ENCODE measurements around the gene KIF25. TPM values are rescaled to one million over a fixed set of nuclear protein-coding genes. Genes with fewer than 3 reads are reported as not detected.

Gene KIF25
- polyA plus RNA-seq, 1 donor = 0.99 TPM

DNA sequence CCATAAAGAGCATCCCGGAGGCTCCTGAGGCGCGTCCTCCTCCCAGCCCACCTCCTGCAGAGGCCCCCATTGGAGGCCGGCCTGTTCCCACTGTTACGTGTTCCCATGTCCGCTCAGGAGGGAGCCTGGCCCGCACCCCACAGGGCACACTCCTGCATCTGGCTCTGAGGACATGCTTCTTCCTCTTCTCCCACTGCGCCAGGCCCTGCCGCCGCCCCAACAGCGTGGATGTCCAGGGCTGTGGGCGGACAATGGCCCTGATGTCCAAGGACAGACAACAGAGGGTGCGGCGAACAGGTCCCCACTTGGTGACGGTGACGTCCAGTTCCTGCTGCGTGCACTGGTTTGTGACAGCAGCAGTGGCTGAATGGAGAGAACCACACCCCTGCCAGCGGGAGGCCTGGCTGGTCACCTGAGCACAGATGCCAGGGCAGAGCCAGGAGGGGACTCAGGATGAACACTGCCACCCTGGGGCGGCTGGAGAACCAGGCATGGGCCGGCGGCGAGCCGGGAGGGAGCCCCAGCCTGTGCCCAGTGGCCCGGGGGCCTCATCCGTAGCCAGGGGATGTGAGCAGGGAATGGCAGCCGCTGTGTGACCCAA is 54.9 kb downstream of the KIF25 start:
- no peak for DNase-seq

DNA sequence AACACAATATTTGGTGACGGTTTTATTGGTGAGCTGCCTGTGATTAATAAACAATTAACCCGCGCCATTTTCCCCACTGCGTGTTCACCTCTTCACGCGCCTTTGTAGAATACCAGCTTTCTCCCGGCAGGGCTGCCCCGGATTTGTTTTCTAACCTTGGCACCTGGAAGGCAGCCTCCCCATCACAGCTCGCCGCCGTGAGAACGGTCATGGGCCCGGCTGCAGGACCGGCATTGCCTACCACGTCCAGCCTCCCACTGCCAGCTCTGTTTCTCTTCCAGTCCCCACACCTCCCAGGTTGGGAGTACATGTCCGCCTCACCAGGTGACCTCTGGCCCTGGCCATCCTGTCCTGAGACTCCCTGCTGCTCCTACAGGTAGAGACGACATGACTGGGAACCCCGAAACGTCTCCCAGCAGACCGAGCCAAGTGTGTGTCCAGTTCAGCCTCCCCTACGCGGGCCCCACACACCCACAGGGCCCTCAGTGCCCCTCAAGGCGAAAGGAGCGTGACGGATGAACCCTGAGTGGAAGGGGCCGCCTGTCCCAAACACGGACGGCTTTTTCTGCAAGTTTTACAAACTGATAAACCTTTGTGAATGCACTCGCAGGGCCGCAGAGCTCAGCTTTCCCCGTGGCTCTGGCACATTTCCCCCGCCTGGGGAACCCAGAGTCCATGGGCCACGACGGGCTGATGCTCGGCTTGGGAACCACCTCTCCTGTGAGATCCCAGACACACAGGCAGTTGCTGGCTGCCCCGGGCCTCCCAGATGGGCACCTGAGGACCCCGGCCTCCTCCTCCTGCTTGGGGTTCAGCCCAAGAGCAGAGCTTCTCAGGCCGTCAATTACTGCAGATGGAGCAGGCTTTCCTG is 55.9 kb downstream of the KIF25 start:
- no peak for DNase-seq

DNA sequence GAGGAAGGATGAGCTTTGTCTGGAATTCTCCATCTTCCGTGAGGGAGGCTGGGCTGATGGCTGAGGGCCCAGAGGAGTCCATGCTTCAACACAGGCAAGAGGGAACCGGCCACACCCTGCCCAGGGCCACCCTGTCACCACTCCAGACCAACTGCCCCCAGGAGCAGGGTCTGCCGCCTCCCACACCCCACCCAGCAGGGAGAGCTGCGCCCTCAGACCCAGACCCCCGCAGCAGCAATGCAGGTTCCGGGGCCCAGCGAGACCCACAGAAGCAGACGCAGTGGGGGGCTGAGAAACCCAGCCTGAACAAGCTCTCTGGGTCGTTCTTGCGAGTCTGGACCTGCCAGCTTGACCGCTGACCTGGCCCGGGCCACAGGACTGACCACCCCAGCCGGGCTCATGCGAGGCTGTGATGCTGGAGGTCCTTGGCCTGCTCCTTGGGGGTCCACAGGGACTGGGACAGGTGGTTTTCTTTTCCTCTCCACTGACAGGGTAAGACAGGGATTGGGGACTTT is 56.5 kb downstream of the KIF25 start:
- DNase-seq = no peak

DNA sequence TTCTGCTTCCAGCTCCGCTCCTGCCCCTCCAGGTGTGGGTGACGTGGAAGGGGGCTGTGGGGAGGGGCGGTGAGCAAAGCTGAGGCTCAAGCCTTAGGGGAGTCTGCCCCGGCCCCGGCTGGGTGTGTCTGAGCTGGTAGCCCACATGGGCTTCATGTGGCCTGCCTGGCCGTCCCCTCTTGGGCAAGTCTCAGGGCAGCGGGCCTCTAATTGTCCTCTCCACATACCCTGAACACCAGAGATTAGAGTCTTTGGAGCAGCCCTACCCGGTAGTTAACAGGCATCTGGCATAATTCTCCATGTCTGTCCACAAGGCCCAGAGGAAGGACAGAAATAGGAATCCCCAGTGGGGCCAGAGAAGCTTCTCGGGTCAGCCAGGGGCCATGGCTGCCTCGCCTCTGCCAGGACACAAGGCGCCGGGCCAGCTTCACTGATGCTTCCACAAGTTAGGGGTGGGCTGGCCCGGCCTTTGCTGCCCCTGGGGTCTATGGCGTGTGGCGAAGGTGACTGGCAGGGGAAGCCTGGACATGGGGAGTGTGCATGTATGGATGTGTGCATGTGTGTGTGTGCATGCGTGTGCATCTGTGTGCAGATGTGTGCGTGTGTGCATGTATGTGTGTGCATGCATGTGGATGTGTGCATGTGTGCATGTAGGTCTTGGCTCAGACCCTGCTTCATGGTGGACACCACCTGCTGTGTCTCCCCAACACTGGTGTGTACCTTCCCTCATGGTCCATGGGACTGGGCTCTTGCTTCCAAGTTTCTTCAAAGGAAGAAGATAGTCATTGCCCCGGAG is 57.5 kb downstream of the KIF25 start:
- no peak for DNase-seq

DNA sequence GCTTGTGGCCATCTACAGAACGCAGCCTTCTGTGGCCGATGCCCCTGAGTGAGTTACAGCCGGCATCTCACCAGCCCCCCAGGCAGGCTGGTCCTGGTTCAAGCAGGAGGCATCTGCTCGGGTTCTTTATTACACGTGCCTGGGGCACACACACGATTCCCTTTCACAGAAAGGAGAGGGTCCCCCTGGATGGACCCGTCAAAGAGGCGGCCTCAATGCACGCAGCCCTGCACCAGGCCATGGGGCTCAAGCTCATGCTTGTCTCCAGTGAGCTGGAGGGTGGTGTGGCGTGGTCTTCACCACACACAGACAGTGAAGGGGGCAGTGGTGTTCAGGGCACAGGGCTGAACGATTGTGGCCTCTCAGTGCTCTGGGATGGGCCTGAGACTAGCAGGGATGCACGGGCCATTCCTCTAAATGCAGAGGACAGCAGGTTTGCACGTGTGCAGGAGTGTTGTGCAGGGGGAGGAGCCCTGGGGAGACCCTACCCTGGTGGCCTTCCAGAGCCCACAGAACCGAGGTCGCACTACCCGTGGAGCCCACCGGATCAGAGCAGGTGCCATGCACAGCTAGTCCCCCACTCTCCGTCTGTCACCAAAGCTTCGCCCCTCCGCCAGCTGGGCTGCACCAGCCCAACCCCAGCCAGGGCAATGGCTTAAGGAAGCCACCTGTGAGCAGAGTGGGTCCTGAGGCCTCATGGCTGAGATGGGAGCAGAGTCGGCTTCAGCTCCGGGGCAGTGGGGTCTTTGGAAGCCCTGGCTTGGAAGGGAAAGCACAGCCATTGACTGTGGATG is 58.4 kb downstream of the KIF25 start:
- DNase-seq = no peak

DNA sequence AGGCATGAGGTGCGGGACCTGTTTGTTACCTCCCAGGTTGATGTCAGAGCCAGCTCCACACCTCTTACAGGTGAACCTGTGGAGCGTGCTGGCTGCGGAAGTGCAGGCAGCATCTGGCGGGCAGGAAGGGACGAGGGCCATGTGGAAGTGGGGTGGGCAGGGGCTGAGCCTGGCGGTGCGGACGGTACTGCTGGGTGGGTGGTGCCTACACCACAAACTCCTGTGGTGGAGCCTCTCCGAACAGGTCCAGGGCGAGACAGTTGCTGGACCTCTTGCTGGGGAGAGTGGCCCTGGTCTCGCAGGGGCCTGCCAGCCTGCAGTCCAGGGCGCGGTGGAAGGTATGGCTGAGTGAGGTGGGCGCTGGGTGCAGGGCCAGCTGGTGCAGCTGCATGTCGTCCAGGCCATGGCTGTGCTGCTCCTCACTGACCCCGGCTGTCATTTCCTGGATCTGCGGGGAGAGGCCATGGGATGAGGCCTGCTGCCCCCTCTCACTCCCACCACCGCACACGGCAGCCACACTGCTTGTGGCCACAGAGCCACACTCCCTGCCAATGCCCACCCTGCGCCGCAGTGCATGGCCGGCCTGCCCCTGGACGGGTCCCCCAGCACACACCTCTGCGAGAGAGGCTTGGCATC is 59.5 kb downstream of the KIF25 start:
- DNase-seq = no peak

DNA sequence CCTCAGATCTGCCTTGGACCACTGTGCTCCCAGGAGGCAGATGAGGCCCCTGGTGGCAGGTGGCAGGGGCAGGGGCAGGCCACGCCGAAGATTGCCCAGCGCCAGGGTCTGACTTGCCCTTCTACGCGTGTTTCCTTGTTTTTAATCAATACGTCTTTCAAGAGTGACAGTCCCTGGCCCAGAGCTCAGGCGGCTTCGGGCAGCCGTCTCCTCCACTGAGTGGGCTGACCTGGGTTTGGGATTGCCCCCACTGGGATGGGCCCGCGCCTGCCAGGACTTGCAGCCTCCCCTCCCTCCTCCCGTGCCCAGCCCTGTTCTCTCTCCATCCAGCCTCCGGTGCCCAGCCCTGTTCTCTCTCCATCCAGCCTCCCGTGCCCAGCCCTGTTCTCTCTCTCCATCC is 60.4 kb downstream of the KIF25 start:
- no peak for DNase-seq

DNA sequence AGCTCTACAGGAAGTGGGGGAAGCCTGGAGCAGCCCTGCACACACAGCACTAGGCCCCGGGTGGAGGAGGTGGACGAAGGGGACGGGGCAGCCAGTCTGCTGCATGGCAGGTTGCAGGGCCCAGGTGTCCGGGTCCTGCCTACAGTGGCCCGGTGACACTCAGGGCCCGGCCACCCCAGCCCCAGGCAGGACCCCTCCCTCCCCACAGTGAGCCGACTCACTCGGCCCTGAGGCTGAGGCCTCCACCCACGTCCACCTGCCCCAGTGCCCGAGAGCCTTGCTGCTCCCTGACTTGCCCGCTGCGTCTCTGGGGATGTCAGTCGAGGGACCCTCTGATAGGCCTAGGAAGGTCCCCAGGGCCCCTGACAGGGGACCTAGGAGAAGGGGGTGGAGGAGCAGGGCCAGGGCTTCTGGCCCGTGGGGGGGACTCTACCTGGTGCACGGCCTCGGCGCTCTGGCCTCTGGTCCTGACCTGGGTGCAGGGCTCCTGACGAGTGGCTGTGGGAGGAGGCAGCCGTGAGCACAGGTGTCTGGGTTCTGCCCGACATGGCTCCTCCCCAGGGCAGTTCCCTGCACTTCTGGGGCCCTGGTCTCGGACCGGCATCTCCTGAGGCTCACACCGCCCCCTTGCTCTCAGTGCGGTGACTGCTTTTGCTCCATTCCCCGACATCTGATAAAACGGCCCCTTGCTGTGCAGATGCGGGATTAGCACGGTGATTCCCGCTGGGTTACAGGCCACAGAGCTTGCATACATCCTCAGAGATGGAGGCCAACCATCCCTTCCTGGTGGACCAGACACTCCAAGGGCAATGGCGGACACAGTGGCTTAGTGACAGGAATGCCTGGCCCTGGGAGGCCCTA is 61.5 kb downstream of the KIF25 start:
- no peak for DNase-seq

DNA sequence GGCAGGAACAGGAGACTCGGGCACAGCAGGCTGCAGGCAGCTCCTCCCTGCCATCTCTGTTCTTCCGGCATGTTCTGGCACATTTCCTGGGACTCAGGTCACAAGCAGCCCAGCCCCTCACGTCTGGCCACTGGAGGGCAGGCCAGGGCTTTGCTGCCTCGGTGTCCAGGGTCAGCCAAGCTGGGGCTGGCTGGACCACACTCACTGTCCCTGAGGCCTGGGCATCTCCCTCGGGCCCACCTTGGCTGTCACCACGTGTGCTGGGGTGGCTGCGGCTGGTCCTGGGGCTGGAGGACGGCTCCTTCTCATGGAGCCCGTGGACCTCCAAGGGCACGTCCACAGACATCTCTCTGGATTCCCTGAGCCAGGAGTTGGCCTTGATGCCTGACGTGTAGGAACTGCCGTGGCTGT is 63.1 kb downstream of the KIF25 start:
- DNase-seq = no peak

DNA sequence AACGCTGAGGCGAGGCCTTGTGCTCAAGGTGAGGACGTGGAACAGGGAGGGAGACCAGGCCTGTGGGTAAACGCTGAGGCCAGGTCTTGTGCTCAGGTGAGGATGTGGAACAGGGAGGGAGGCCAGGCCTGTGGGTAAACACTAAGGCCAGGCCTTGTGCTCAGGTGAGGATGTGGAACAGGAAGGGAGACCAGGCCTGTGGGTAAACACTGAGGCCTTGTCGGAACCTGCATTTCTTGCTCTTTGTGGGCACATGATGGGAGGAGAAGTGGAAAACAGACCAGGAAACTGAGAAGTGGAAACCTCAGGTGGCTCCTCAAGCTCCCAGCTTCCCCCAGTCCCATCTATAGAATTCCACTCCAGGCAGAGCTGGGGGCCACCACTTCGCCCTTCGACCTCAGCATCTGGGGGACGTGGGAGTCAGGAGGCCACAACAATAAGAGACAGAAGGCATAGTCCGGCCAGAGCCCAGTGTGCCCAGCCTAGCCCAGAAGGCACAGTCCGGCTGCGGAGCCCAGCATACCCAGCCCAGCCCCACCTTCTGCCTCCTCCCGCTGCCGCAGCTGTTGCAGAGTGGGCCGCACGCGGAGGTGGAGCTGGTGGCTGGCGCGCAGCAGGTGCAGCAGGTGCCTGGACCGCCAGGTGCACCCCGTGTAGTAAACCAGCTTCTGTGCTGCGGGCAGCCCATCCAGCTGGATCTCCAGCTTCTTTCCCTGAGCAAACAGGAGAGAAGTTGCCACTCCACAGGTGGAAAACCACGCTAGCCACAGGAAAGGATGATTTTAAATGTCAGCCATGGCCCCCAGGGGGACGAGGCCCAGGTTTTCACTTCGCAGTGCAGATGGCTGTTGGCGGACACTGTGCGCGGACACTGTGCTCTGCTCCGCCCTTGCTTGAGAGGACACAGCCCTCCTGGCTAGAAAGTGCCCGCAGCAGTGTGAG is 64.1 kb downstream of the KIF25 start:
- no peak for DNase-seq

DNA sequence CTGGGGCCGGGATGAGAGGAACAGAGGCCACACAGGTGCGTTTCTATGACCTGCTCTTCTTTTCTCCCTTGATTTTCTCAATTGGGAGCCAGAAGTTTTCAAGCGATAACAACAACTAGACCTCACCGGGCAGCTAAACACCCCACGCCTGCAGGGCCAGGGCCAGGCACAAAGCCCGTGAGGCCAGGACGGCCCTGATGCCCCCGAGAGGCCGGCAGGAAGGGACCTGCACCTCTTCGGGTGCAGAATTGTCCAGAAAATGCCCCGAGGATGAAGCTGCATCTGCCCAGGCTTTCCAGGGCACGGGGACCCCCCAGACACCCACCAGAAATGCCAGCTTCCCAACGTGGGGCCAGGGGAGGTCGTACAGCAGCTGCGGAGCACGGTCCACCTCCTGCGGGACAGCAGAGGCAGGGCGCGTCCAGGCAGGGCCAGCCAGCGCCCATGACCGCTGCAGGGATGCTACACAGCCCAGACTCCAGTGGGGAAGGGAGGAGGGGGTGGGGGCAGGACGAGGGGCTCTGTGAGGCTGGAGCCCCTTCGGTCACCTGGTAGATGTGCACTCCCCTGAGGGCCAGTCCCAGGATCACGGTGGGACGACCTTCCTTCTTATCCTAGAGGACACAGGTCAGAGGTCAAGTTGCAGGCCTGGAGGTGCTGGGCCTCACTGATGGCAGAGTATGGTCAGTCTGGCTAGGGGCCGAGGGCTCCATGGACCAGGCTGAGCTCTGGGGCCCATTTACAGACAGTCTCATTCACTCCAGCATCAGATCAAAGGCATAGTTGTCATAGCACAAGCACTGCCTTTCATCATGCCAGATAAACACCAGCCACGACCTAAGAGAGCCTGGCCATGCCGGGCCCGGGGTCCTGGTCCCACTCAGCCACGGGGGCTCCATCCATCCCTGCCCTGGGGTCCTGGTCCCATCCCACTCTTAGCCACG is 65.1 kb downstream of the KIF25 start:
- no peak for DNase-seq

DNA sequence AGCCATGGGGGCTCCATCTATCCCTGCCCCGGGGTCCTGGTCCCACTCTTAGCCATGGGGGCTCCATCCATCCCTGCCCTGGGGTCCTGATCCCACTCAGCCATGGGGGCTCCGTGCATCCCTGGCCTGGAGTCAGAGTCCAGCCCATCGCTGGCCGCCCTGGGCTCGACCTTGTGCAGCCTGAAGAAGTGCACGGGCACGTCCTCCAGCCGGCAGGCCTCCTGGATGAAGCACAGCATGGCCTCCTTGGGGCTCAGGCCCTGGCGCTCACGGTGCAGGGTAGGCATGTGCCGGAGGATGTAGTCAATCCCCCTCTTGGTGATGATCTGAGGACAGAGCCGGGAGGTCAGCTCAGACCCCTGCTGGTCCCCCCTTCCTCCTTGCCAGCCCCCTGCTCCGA is 66.0 kb downstream of the KIF25 start:
- no peak for DNase-seq

DNA sequence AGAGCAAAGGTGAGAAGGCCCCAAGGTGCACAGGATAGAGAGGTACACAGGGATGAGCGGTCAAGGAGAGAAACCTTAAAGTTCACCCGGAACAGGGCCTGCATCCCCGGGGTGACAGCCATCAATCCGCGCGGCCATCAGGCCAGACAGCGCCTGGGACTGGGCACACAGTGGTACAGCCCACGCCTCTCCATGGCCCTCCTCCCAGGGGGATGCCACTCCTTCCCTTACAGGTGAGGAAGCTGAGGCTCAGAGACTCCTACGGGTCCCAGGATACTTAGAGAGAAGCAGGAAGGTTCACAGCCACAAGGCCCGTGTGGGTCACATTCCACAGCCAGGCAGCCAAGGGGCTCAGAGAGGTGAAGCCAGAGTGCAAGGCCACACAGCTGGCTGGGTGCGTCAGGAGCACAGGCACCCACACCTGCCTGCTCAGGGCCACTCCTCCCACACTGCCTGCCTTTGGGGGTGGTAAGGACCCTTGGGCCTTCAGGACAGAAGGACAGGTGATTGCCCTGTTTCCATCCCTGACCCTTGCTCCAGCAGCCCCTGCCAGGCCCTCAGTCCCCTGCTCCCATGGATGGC is 66.8 kb downstream of the KIF25 start:
- no peak for DNase-seq

DNA sequence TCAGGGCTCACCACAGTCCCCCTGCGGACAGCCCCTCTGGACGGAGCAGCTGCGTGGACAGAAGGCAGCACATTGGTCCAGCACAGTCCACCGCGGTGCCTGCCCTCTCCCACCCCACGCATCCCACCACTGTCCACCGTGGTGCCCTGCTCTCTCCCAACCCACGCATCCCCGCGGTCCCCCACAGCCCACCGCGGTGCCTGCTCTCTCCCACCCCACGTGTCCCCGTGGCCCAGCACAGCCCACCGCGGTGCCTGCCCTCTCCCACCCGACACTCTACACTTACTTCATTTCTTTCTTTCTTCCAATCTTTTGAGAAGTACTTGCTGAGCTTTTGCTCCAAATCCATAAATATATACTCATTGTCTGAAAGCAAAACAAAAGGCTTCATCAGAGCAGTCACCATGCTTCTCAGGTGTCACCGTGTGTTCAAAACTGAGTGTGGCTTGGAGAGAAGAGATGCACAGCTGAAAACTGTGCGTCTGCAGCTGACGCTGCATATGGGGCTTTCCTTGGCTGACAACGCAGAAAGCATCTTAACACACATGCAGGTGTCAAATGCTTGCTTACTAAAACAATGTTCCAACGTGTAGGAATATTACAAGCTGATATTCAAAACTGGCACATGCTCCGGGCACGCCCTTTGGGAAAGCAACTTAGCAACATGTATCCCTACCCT is 69.7 kb downstream of the KIF25 start:
- no peak for DNase-seq

DNA sequence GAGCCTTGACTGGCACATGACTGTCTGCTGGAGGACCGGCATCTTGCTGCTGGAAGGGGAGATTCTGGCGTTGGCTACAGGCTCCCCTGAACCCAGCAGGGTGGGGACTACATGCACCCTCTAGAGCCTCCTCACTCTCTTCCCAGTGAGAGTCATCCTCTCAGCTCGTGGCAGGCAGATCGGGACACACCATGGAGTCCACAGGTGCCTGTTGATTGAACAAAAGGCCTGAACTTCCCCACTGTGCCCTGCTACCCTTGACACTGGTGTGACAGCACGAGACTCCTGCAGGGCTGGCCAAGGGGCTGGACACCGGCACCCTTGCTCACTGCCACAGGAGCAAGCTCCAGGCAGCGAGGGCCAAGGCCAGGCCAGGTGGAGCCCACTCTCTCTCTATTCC is 73.3 kb downstream of the KIF25 start:
- DNase-seq = no peak

DNA sequence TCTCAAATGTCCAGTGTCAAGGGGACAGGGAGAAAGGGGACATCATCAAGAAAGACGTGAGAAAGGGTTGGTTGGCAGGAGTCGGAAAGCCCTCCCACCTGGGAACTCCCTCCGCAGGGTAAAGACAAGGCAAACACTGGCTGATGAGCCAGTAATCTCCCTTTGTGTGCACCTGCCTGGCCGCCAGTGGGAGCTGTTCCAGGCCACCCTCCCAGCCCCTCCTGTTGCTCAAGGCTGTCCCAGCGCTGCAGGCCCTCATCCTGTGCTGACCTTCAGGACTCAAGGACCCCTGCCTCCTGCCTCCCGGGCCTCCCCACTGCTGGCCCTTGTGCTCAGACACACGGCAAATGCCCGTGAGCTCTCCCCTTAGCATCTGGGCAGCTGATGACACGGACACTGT is 74.1 kb downstream of the KIF25 start:
- DNase-seq = no peak

DNA sequence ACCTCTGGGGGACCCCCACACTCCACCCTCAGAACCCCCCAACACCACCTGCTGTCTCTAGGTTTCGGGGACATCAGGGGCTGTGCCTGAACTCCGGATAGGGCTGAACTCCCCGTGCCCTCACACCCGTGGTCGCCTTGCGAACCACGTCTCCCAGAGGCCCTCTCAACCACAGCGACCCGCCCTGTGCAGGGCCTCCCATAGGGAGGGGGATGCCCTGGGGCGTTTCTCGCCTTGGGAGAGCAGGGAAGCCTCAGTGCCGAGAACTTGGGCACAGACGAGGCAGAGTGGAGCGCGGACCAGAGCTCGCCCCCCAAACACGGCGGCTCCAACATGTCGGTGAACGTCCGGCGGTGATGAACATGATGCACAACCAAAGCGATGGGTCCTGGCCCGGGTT is 74.8 kb downstream of the KIF25 start:
- no peak for DNase-seq

DNA sequence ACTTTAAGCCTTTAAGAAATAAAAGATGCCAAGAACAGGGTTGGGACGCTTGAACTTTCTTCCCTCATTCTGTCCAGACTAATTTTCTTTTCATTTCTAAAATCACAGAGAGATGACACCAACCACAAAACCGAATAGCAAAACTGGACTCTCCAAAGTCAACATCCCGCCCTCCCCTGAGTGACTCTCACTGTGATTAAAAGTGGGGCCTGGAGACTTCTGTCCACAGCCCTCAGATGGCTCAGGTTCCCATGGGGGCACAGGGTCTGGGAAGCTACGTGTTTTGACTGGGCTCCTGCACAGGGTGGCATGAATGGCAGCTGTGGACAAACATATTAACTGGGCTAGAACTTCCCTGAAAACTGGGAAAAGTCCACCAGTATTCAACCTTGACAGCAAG is 75.3 kb downstream of the KIF25 start:
- no peak for DNase-seq

All from hindlimb muscle (tissue), 1 donor.